ENCODE data around the gene MRAP2. TPM values are rescaled to one million over a fixed set of nuclear protein-coding genes. Genes with fewer than 3 reads are reported as not detected.

MRAP2 gene
- polyA plus RNA-seq, 1 donor (not counting 4 experiments of a cell fraction or from before 2014, with no cell fraction given) = 3.0 TPM

GRCh38 chr6:84059082-84059481 lies 25.5 kb downstream of the MRAP2 start:
- H3K4me2 ChIP-seq (ENCODE audit: control insufficient read depth, extremely low read depth, insufficient read depth, low read depth, low read length) = no peak overlapping the region
- H4K20me1 ChIP-seq (ENCODE audit: control insufficient read depth, extremely low read depth, insufficient read depth, low read length) = no peaks in the 10 kb centered on the region
- H3K79me2 ChIP-seq (ENCODE audit: control insufficient read depth, insufficient read depth, low read length) = no peaks in the 10 kb centered on the region
- no peak overlapping the region for H3K4me3 ChIP-seq (ENCODE audit: control insufficient read depth in 2 of 3, extremely low read depth in 1 of 3, insufficient read depth in 2 of 3, low read depth in 1 of 3, low read length in 3 of 3)
- H3K36me3 ChIP-seq (ENCODE audit: control insufficient read depth in 2 of 2, extremely low read depth in 1 of 2, insufficient read depth in 2 of 2, low read length in 2 of 2) = no peaks in the 10 kb centered on the region
- H3K9me3 ChIP-seq (ENCODE audit: control insufficient read depth, low read depth, low read length) = no peaks in the 10 kb centered on the region
- no peak overlapping the region for H3K9ac ChIP-seq (ENCODE audit: control insufficient read depth, extremely low read depth, insufficient read depth, low read length)
- no peaks in the 10 kb centered on the region for H3K4me1 ChIP-seq (ENCODE audit: control insufficient read depth, extremely low read depth, insufficient read depth, low read length)
- FAIRE-seq (no peak), DNase-seq (ENCODE audit: low read depth, low spot score) (no peak)
- dilution Hi-C loops (cut with MboI; ENCODE audit: extremely low pct_ligation_motif_present, low sequenced_read_pairs) = no loop called here
- H2AFZ ChIP-seq (ENCODE audit: control insufficient read depth, low read length) = no peak overlapping the region
- H3K9me1 ChIP-seq (ENCODE audit: control insufficient read depth, extremely low read depth, insufficient read depth, low read length) = no peaks in the 10 kb centered on the region
- H3K27me3 ChIP-seq (ENCODE audit: control insufficient read depth, extremely low read depth, insufficient read depth, low read length) = no peaks in the 10 kb centered on the region
- TF ChIP-seq EZH2 (IDR thresholded peaks at IDR 0.05; ENCODE audit: low read length) (no peak), CTCF (optimal IDR thresholded peaks at IDR 0.05 in 1 of 3, IDR thresholded peaks at IDR 0.05 in 1 of 3, conservative IDR thresholded peaks at IDR 0.05 in 1 of 3; ENCODE audit: extremely low read depth in 1 of 3, insufficient read depth in 2 of 3, low read length in 3 of 3) (no peak)
- no peak overlapping the region for H3K27ac ChIP-seq (ENCODE audit: control insufficient read depth, insufficient read depth, low read length)

GRCh38 chr6:84061174-84061573 lies 27.6 kb downstream of the MRAP2 start:
- H3K4me1 ChIP-seq (ENCODE audit: control insufficient read depth, extremely low read depth, insufficient read depth, low read length) = peaks cover 3% of the 10 kb centered on the region
- no peaks in the 10 kb centered on the region for H3K36me3 ChIP-seq (ENCODE audit: control insufficient read depth in 2 of 2, extremely low read depth in 1 of 2, insufficient read depth in 2 of 2, low read length in 2 of 2)
- no peak overlapping the region for H3K4me3 ChIP-seq (ENCODE audit: control insufficient read depth in 2 of 3, extremely low read depth in 1 of 3, insufficient read depth in 2 of 3, low read depth in 1 of 3, low read length in 3 of 3)
- no peak for DNase-seq (ENCODE audit: low read depth, low spot score)
- no peak for TF ChIP-seq CTCF (optimal IDR thresholded peaks at IDR 0.05 in 1 of 3, IDR thresholded peaks at IDR 0.05 in 1 of 3, conservative IDR thresholded peaks at IDR 0.05 in 1 of 3; ENCODE audit: extremely low read depth in 1 of 3, insufficient read depth in 2 of 3, low read length in 3 of 3)
- no peak for TF ChIP-seq EZH2 (IDR thresholded peaks at IDR 0.05; ENCODE audit: low read length)
- no peak overlapping the region for H3K27ac ChIP-seq (ENCODE audit: control insufficient read depth, insufficient read depth, low read length)
- no peak overlapping the region for H3K9ac ChIP-seq (ENCODE audit: control insufficient read depth, extremely low read depth, insufficient read depth, low read length)
- no peak overlapping the region for H2AFZ ChIP-seq (ENCODE audit: control insufficient read depth, low read length)
- no peak overlapping the region for H3K4me2 ChIP-seq (ENCODE audit: control insufficient read depth, extremely low read depth, insufficient read depth, low read depth, low read length)
- dilution Hi-C loops (cut with MboI; ENCODE audit: extremely low pct_ligation_motif_present, low sequenced_read_pairs) = no loop called here
- no peak for FAIRE-seq
- H4K20me1 ChIP-seq (ENCODE audit: control insufficient read depth, extremely low read depth, insufficient read depth, low read length) = no peaks in the 10 kb centered on the region
- no peaks in the 10 kb centered on the region for H3K79me2 ChIP-seq (ENCODE audit: control insufficient read depth, insufficient read depth, low read length)
- H3K27me3 ChIP-seq (ENCODE audit: control insufficient read depth, extremely low read depth, insufficient read depth, low read length) = no peaks in the 10 kb centered on the region
- H3K9me1 ChIP-seq (ENCODE audit: control insufficient read depth, extremely low read depth, insufficient read depth, low read length) = no peaks in the 10 kb centered on the region
- H3K9me3 ChIP-seq (ENCODE audit: control insufficient read depth, low read depth, low read length) = no peaks in the 10 kb centered on the region
